HepG2 (cell line): ENCODE data around the gene DNAJB11. TPM values are rescaled to one million over a fixed set of nuclear protein-coding genes. Genes with fewer than 3 reads are reported as not detected.
A peak's percentile ranks its signal among the peaks of the same experiment; 100 is the strongest.

Experiments
- GFI1 ChIP-seq: sonication (generic); formaldehyde crosslinking; IDR thresholded peaks from 2 replicates; pipeline ENCODE4 v1.5.0; 2020; ENCODE audit warnings: missing genetic modification reagents, mild to moderate bottlenecking, borderline replicate concordance
- HHEX ChIP-seq: IDR thresholded peaks from 2 replicates; pipeline ENCODE4 v1.6.1; 2016; ENCODE audit warnings: control low read depth
- HNF4G ChIP-seq, 2 experiments: sonication (generic) in 1 of 2; formaldehyde crosslinking in 1 of 2; IDR thresholded peaks; 2 replicates each; pipeline versions ENCODE4 v1.4.0 to v1.6.1; 2011 to 2020; ENCODE audit warnings: borderline replicate concordance in 2 of 2, low read depth in 2 of 2, mild to moderate bottlenecking in 2 of 2, low read length in 1 of 2, missing genetic modification reagents in 1 of 2, moderate library complexity in 1 of 2
- ISL2 ChIP-seq: sonication (generic); formaldehyde crosslinking; IDR thresholded peaks from 2 replicates; pipeline ENCODE4 v1.5.0; 2020; ENCODE audit warnings: missing genetic modification reagents
- MXD1 ChIP-seq: sonication (generic); formaldehyde crosslinking; IDR thresholded peaks from 2 replicates; pipeline ENCODE4 v1.4.0; 2020; ENCODE audit warnings: mild to moderate bottlenecking, missing genetic modification reagents
- MYPOP ChIP-seq: sonication (generic); formaldehyde crosslinking; IDR thresholded peaks from 2 replicates; pipeline ENCODE4 v1.8.1; 2023; ENCODE audit warnings: mild to moderate bottlenecking, moderate library complexity, missing genetic modification reagents
- SP5 ChIP-seq: IDR thresholded peaks from 2 replicates; pipeline ENCODE4 v1.6.1; 2016; ENCODE audit warnings: low read depth, borderline replicate concordance
- TBP ChIP-seq: sonication (generic); formaldehyde crosslinking; IDR thresholded peaks from 2 replicates; pipeline ENCODE4 v1.5.0; 2020; ENCODE audit warnings: missing genetic modification reagents
- ZNF160 ChIP-seq: sonication (generic); formaldehyde crosslinking; IDR thresholded peaks from 2 replicates; pipeline ENCODE4 v1.8.0; 2022; ENCODE audit warnings: mild to moderate bottlenecking, inconsistent platforms, missing genetic modification reagents
- ZNF24 ChIP-seq: fragments of 450-650 bp; IDR thresholded peaks from 2 replicates; pipeline ENCODE4 v1.6.1; 2017; ENCODE audit warnings: antibody characterized with exemption, mild to moderate bottlenecking
- ZNF382 ChIP-seq: sonication (generic); formaldehyde crosslinking; IDR thresholded peaks from 2 replicates; pipeline ENCODE4 v1.5.0; 2020; ENCODE audit warnings: missing genetic modification reagents, mild to moderate bottlenecking, borderline replicate concordance
- ZNF607 ChIP-seq: sonication (generic); formaldehyde crosslinking; IDR thresholded peaks from 2 replicates; pipeline ENCODE4 v1.5.1; 2020; ENCODE audit warnings: missing genetic modification reagents, mild to moderate bottlenecking, borderline replicate concordance
- ZNF792 ChIP-seq: IDR thresholded peaks from 2 replicates; pipeline ENCODE4 v1.6.1; 2016
- polyA plus RNA-seq, 8 experiments: library from polyadenylated mRNA; depleted of rRNA in 3 of 8; stranded (reverse) in 7 of 8; unstranded in 1 of 8; fragments of >200 nt; fragmentation: Illumina TruSeq in 4 of 8; extraction: Trizol in 4 of 8; gene quantifications; 2 replicates each; pipeline versions ENCODE4 v1.2.1 to v1.2.3, GENCODE V29; 2011 to 2016; ENCODE audit warnings: low read depth in 4 of 8, missing spikeins in 1 of 8, mixed read lengths in 1 of 8; ENCODE audit not compliant: insufficient read depth in 1 of 8
- total RNA-seq, 5 experiments: library from RNA; depleted of rRNA; stranded (reverse); fragments of >200 nt; fragmentation: Illumina TruSeq; extraction: Trizol; gene quantifications; 2 replicates each; pipeline ENCODE4 v1.2.3, GENCODE V29; 2016; ENCODE audit warnings: low read depth in 1 of 5
- TF ChIP-seq, protein P1 (sequence below): sonication (generic); formaldehyde crosslinking; IDR thresholded peaks from 2 replicates; pipeline ENCODE4 v1.4.0; 2020; ENCODE audit warnings: mild to moderate bottlenecking, missing genetic modification reagents
- TF ChIP-seq, protein P2 (sequence below): sonication (generic); formaldehyde crosslinking; IDR thresholded peaks from 2 replicates; pipeline ENCODE4 v1.4.0; 2020; ENCODE audit warnings: missing genetic modification reagents, borderline replicate concordance
- TF ChIP-seq, protein P3 (sequence below): sonication (generic); formaldehyde crosslinking; IDR thresholded peaks from 2 replicates; pipeline ENCODE4 v1.8.1; 2023; ENCODE audit warnings: mild to moderate bottlenecking, missing genetic modification reagents

DNAJB11 gene
- total and polyA plus RNA-seq, 2 of the 13 experiments (the other 11 are each of a cell fraction or from before 2014, with no cell fraction given): 41.0 to 132 TPM

DNA sequence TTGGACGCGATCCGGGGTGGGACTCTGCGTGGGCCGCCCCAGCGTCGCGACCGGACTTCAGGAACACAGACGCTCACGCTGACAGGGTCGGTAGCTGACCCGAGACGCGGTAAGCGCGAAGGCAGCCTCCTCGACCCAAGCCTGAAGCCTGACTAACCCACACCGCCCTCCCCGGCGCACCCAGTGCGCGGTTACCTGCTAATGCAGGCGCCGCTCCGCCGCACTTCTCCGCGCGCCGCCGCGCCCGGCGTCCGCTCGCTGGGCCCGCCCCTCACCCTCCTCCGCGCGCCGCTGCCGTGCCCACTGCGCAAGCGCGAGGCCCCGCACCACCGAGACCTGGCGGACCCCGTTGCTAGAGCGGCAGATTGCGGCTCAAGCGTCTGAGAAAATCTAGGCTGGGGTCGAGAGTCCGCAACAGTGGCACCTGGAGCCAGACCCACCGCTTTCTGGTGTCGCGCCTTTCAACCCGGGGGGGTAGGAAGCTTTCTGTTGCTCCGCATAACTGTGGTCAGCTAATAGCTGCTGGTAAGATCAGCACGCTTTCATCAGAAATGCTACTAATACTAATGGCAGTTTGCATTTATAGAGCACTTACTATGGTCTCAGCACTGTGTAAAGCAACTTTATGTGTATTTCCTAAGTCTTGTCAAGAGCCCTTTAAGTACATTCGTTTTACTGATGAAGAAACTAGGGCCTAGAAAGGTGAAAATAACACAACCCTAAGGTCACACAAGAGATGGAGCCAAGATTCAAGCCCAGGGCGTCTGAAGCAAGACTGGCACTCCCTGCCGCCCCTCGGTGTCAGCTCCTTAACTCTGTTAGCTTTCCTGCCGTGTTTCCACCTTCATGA, 3.2 kb upstream of the DNAJB11 start, which contains the start of gene TBCCD1 (continued):
- TF ChIP-seq SP5 (CRISPR knock-in tag): no peak
- TF ChIP-seq ISL2 (CRISPR knock-in tag): 0 out of 2 replicates have a peak, but pooled peaks have one; percentile 3
- TF ChIP-seq GFI1 (CRISPR knock-in tag): peak; percentile 48; the same call in 1 of the 2 replicates
- TF ChIP-seq, protein P1, sequence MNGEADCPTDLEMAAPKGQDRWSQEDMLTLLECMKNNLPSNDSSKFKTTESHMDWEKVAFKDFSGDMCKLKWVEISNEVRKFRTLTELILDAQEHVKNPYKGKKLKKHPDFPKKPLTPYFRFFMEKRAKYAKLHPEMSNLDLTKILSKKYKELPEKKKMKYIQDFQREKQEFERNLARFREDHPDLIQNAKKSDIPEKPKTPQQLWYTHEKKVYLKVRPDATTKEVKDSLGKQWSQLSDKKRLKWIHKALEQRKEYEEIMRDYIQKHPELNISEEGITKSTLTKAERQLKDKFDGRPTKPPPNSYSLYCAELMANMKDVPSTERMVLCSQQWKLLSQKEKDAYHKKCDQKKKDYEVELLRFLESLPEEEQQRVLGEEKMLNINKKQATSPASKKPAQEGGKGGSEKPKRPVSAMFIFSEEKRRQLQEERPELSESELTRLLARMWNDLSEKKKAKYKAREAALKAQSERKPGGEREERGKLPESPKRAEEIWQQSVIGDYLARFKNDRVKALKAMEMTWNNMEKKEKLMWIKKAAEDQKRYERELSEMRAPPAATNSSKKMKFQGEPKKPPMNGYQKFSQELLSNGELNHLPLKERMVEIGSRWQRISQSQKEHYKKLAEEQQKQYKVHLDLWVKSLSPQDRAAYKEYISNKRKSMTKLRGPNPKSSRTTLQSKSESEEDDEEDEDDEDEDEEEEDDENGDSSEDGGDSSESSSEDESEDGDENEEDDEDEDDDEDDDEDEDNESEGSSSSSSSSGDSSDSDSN (CRISPR knock-in tag): peak; percentile 84; the same call in 1 of the 2 replicates
- peak; percentile 60; the same call in 1 of the 2 replicates for TF ChIP-seq MXD1 (CRISPR knock-in tag)
- peak; percentile 57; the same call in 1 of the 2 replicates for TF ChIP-seq ZNF792 (CRISPR knock-in tag)
- no peak for TF ChIP-seq TBP
- peak; percentile 84 for TF ChIP-seq MYPOP (CRISPR knock-in tag)
- TF ChIP-seq ZNF382: no peak
- TF ChIP-seq HHEX: no peak
- TF ChIP-seq ZNF607 (CRISPR knock-in tag): 0 out of 2 replicates have a peak, but pooled peaks have one; percentile 71
- TF ChIP-seq, protein P2, sequence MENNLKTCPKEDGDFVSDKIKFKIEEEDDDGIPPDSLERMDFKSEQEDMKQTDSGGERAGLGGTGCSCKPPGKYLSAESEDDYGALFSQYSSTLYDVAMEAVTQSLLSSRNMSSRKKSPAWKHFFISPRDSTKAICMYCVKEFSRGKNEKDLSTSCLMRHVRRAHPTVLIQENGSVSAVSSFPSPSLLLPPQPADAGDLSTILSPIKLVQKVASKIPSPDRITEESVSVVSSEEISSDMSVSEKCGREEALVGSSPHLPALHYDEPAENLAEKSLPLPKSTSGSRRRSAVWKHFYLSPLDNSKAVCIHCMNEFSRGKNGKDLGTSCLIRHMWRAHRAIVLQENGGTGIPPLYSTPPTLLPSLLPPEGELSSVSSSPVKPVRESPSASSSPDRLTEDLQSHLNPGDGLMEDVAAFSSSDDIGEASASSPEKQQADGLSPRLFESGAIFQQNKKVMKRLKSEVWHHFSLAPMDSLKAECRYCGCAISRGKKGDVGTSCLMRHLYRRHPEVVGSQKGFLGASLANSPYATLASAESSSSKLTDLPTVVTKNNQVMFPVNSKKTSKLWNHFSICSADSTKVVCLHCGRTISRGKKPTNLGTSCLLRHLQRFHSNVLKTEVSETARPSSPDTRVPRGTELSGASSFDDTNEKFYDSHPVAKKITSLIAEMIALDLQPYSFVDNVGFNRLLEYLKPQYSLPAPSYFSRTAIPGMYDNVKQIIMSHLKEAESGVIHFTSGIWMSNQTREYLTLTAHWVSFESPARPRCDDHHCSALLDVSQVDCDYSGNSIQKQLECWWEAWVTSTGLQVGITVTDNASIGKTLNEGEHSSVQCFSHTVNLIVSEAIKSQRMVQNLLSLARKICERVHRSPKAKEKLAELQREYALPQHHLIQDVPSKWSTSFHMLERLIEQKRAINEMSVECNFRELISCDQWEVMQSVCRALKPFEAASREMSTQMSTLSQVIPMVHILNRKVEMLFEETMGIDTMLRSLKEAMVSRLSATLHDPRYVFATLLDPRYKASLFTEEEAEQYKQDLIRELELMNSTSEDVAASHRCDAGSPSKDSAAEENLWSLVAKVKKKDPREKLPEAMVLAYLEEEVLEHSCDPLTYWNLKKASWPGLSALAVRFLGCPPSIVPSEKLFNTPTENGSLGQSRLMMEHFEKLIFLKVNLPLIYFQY: peak; percentile 54; the same call in 1 of the 2 replicates
- TF ChIP-seq, protein P3, sequence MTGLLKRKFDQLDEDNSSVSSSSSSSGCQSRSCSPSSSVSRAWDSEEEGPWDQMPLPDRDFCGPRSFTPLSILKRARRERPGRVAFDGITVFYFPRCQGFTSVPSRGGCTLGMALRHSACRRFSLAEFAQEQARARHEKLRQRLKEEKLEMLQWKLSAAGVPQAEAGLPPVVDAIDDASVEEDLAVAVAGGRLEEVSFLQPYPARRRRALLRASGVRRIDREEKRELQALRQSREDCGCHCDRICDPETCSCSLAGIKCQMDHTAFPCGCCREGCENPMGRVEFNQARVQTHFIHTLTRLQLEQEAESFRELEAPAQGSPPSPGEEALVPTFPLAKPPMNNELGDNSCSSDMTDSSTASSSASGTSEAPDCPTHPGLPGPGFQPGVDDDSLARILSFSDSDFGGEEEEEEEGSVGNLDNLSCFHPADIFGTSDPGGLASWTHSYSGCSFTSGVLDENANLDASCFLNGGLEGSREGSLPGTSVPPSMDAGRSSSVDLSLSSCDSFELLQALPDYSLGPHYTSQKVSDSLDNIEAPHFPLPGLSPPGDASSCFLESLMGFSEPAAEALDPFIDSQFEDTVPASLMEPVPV (CRISPR knock-in tag): 0 out of 2 replicates have a peak, but pooled peaks have one; percentile 69
- peak; percentile 78 for TF ChIP-seq HNF4G (IDR thresholded peaks at IDR 0.05; ENCODE audit: borderline replicate concordance, low read depth, low read length)
- TF ChIP-seq HNF4G (CRISPR knock-in tag; IDR thresholded peaks at IDR 0.05; ENCODE audit: borderline replicate concordance, low read depth): peak; percentile 25; the same call in 1 of the 2 replicates
- TF ChIP-seq ZNF160 (CRISPR knock-in tag): no peak
- no peak for TF ChIP-seq ZNF24
